GM23338 (cell line): ENCODE results near the gene LUZP2. TPM values are rescaled to one million over a fixed set of nuclear protein-coding genes. Genes with fewer than 3 reads are reported as not detected.

ENCODE experiments used
- ATAC-seq: fragments of 200-7000 bp; cut with Tn5 transposase; 3 replicates; pipeline ENCODE4 v1.9.1; 2020
- DNase-seq: peaks from one replicate; pipeline ENCODE4 v3.0.0-alpha.2; 2015; ENCODE audit warnings: low spot score
- H2AFZ ChIP-seq: fragments of 200-600 bp; sonication (generic); 2 replicates; pipeline ENCODE4 v1.8.0; 2016; ENCODE audit warnings: antibody characterized with exemption, mild to moderate bottlenecking, moderate library complexity
- H3F3A ChIP-seq: fragments of 200-600 bp; sonication (generic); replicated peaks from 2 replicates; pipeline ENCODE4 v1.8.0; 2017; ENCODE audit warnings: antibody characterized with exemption, mixed run types, low read depth
- H3K27ac ChIP-seq: fragments of 200-600 bp; sonication (generic); 2 replicates; pipeline ENCODE4 v1.6.1; 2016; ENCODE audit warnings: low read depth
- H3K27me3 ChIP-seq: fragments of 200-600 bp; sonication (generic); 2 replicates; pipeline ENCODE4 v1.8.0; 2016; ENCODE audit warnings: mild to moderate bottlenecking, mixed run types, moderate library complexity; ENCODE audit not compliant: insufficient read depth
- H3K36me3 ChIP-seq: fragments of 200-600 bp; sonication (generic); 2 replicates; pipeline ENCODE4 v1.8.0; 2016; ENCODE audit warnings: mild to moderate bottlenecking; ENCODE audit not compliant: insufficient read depth
- H3K4me1 ChIP-seq: fragments of 200-600 bp; sonication (generic); 2 replicates; pipeline ENCODE4 v1.8.0; 2016; ENCODE audit warnings: mild to moderate bottlenecking, moderate library complexity; ENCODE audit not compliant: insufficient read depth
- H3K4me2 ChIP-seq: fragments of 200-600 bp; sonication (generic); 2 replicates; pipeline ENCODE4 v1.7.1; 2017; ENCODE audit warnings: mixed run types
- H3K4me3 ChIP-seq: fragments of 200-600 bp; sonication (generic); 2 replicates; pipeline ENCODE4 v1.6.1; 2016; ENCODE audit warnings: mixed run types
- H3K79me2 ChIP-seq: fragments of 200-600 bp; sonication (generic); replicated peaks from 2 replicates; pipeline ENCODE4 v1.8.0; 2017; ENCODE audit warnings: mild to moderate bottlenecking; ENCODE audit not compliant: insufficient read depth
- H3K9me2 ChIP-seq: fragments of 200-600 bp; sonication (generic); 2 replicates; pipeline ENCODE4 v1.8.0; 2017; ENCODE audit not compliant: insufficient read depth
- H4K20me1 ChIP-seq: fragments of 200-600 bp; sonication (generic); replicated peaks from 2 replicates; pipeline ENCODE4 v1.8.0; 2017; ENCODE audit warnings: mild to moderate bottlenecking; ENCODE audit not compliant: insufficient read depth
- H3K27ac Mint-ChIP-seq: 2 replicates; pipeline ENCODE4 v1.8.0; 2020; ENCODE audit warnings: inconsistent platforms, mild to moderate bottlenecking, moderate library complexity, mixed read lengths
- H3K27me3 Mint-ChIP-seq: 3 replicates; pipeline ENCODE4 v1.8.0; 2022; ENCODE audit warnings: low read depth, mild to moderate bottlenecking, moderate library complexity, mixed read lengths, inconsistent platforms; ENCODE audit not compliant: insufficient read depth, poor library complexity
- H3K36me3 Mint-ChIP-seq: 3 replicates; pipeline ENCODE4 v1.8.0; 2021; ENCODE audit warnings: low read depth, mild to moderate bottlenecking, inconsistent platforms, moderate library complexity, mixed read lengths
- H3K4me1 Mint-ChIP-seq: 3 replicates; pipeline ENCODE4 v1.8.0; 2020; ENCODE audit warnings: mild to moderate bottlenecking, inconsistent platforms, mixed read lengths
- H3K4me3 Mint-ChIP-seq: 3 replicates; pipeline ENCODE4 v1.8.0; 2021; ENCODE audit warnings: moderate library complexity, mild to moderate bottlenecking, inconsistent platforms, mixed read lengths
- H3K9me3 Mint-ChIP-seq: 3 replicates; pipeline ENCODE4 v1.8.0; 2020; ENCODE audit warnings: moderate library complexity, mild to moderate bottlenecking, inconsistent platforms, mixed read lengths
- CREB1 ChIP-seq: fragments of 250-450 bp; sonication (Bioruptor Pico); IDR thresholded peaks from 2 replicates; pipeline ENCODE4 v1.5.0; 2020; ENCODE audit warnings: low read depth, mild to moderate bottlenecking, moderate library complexity
- CTCF ChIP-seq, 2 experiments: fragments of 200-600 bp in 1 of 2; sonication (generic) in 1 of 2; conservative IDR thresholded peaks; 2 replicates each; pipeline versions ENCODE4 v1.5.1 to v1.6.1; 2016 to 2017; ENCODE audit warnings: antibody characterized with exemption in 2 of 2, low read depth in 2 of 2, mild to moderate bottlenecking in 2 of 2, moderate library complexity in 1 of 2
- ETS1 ChIP-seq: IDR thresholded peaks from 2 replicates; pipeline ENCODE4 v1.6.1; 2016; ENCODE audit warnings: antibody characterized with exemption
- EZH2 ChIP-seq: fragments of 200-600 bp; sonication (generic); IDR thresholded peaks from one replicate; pipeline ENCODE4 v1.8.0; 2017; ENCODE audit warnings: antibody characterized with exemption, mild to moderate bottlenecking, low read depth; ENCODE audit not compliant: unreplicated experiment
- EZH2phosphoT487 ChIP-seq: fragments of 200-600 bp; sonication (generic); IDR thresholded peaks from one replicate; pipeline ENCODE4 v1.8.1; 2018; ENCODE audit warnings: antibody characterized with exemption; ENCODE audit not compliant: unreplicated experiment
- JUNB ChIP-seq: IDR thresholded peaks from one replicate; pipeline ENCODE4 v1.6.1; 2016; ENCODE audit warnings: antibody characterized with exemption; ENCODE audit not compliant: unreplicated experiment
- NANOG ChIP-seq: IDR thresholded peaks from 2 replicates; pipeline ENCODE4 v1.6.1; 2016; ENCODE audit warnings: antibody characterized with exemption, borderline replicate concordance
- POLR2AphosphoS5 ChIP-seq: IDR thresholded peaks from 2 replicates; pipeline ENCODE4 v1.6.1; 2016; ENCODE audit warnings: antibody characterized with exemption, low read depth
- STAT1 ChIP-seq: IDR thresholded peaks from one replicate; pipeline ENCODE4 v1.6.1; 2016; ENCODE audit warnings: antibody characterized with exemption; ENCODE audit not compliant: unreplicated experiment
- ZNF114 ChIP-seq: fragments of 250-450 bp; sonication (Bioruptor Pico); IDR thresholded peaks from 2 replicates; pipeline ENCODE4 v1.5.0; 2020; ENCODE audit warnings: mild to moderate bottlenecking, moderate library complexity
- ZNF331 ChIP-seq: fragments of 250-450 bp; sonication (Bioruptor Pico); IDR thresholded peaks from 2 replicates; pipeline ENCODE4 v1.5.0; 2020; ENCODE audit warnings: low read depth, mild to moderate bottlenecking, moderate library complexity
- polyA plus RNA-seq: library from polyadenylated mRNA; unstranded; fragments of >200 nt; fragmentation: Nextera tagmentation; extraction: Ambion mirVana; gene quantifications from 2 replicates; pipeline ENCODE4 v1.2.1, GENCODE V29; 2016
- total RNA-seq: library from RNA; depleted of rRNA; stranded (reverse); fragments of >200 nt; shearing (Covaris generic); gene quantifications from 2 replicates; pipeline ENCODE4 v1.2.3, GENCODE V29; 2014
- TF ChIP-seq, protein P1 (sequence below): fragments of 250-450 bp; sonication (Bioruptor Pico); IDR thresholded peaks from 2 replicates; pipeline ENCODE4 v1.5.0; 2020; ENCODE audit warnings: mild to moderate bottlenecking, moderate library complexity
- TF ChIP-seq, protein P2 (sequence below): IDR thresholded peaks from one replicate; pipeline ENCODE4 v1.6.1; 2018; ENCODE audit warnings: antibody characterized with exemption; ENCODE audit not compliant: unreplicated experiment

Gene LUZP2
- total and polyA plus RNA-seq, 2 experiments from 2014 or later = 2.0 to 9.2 TPM

- no peak for ATAC-seq
- no peak for DNase-seq
- no peaks in the 10 kb centered on the region for H3K27me3 ChIP-seq
- H3K27ac ChIP-seq = no peak overlapping the region
- no peaks in the 10 kb centered on the region for H3K9me2 ChIP-seq
- H3K36me3 ChIP-seq = no peaks in the 10 kb centered on the region
- no peaks in the 10 kb centered on the region for H3F3A ChIP-seq
- H3K79me2 ChIP-seq = no peaks in the 10 kb centered on the region
- Mint-ChIP-seq H3K9me3 (no peaks in the 10 kb centered on the region), H3K4me1 (peaks cover 7% of the 10 kb centered on the region), H3K27me3 (no peaks in the 10 kb centered on the region), H3K4me3 (no peak overlapping the region), H3K36me3 (no peaks in the 10 kb centered on the region), H3K27ac (no peak overlapping the region)
- 0 out of 2 replicates have a peak, but pooled peaks cover 8% of the 10 kb centered on the region for H3K4me1 ChIP-seq
- no peak overlapping the region for H3K4me2 ChIP-seq
- H3K4me3 ChIP-seq = no peak overlapping the region
- no peak overlapping the region for H2AFZ ChIP-seq
- TF ChIP-seq EZH2 (no peak), POLR2AphosphoS5 (no peak), CREB1 (no peak), CTCF (conservative IDR thresholded peaks at IDR 0.05; ENCODE audit: low read depth in 2 of 2) (no peak), ZNF331 (CRISPR knock-in tag) (no peak), JUNB (no peak), NANOG (no peak), ETS1 (no peak), ZNF114 (CRISPR knock-in tag) (no peak), STAT1 (no peak), EZH2phosphoT487 (no peak)
- TF ChIP-seq, protein P1, sequence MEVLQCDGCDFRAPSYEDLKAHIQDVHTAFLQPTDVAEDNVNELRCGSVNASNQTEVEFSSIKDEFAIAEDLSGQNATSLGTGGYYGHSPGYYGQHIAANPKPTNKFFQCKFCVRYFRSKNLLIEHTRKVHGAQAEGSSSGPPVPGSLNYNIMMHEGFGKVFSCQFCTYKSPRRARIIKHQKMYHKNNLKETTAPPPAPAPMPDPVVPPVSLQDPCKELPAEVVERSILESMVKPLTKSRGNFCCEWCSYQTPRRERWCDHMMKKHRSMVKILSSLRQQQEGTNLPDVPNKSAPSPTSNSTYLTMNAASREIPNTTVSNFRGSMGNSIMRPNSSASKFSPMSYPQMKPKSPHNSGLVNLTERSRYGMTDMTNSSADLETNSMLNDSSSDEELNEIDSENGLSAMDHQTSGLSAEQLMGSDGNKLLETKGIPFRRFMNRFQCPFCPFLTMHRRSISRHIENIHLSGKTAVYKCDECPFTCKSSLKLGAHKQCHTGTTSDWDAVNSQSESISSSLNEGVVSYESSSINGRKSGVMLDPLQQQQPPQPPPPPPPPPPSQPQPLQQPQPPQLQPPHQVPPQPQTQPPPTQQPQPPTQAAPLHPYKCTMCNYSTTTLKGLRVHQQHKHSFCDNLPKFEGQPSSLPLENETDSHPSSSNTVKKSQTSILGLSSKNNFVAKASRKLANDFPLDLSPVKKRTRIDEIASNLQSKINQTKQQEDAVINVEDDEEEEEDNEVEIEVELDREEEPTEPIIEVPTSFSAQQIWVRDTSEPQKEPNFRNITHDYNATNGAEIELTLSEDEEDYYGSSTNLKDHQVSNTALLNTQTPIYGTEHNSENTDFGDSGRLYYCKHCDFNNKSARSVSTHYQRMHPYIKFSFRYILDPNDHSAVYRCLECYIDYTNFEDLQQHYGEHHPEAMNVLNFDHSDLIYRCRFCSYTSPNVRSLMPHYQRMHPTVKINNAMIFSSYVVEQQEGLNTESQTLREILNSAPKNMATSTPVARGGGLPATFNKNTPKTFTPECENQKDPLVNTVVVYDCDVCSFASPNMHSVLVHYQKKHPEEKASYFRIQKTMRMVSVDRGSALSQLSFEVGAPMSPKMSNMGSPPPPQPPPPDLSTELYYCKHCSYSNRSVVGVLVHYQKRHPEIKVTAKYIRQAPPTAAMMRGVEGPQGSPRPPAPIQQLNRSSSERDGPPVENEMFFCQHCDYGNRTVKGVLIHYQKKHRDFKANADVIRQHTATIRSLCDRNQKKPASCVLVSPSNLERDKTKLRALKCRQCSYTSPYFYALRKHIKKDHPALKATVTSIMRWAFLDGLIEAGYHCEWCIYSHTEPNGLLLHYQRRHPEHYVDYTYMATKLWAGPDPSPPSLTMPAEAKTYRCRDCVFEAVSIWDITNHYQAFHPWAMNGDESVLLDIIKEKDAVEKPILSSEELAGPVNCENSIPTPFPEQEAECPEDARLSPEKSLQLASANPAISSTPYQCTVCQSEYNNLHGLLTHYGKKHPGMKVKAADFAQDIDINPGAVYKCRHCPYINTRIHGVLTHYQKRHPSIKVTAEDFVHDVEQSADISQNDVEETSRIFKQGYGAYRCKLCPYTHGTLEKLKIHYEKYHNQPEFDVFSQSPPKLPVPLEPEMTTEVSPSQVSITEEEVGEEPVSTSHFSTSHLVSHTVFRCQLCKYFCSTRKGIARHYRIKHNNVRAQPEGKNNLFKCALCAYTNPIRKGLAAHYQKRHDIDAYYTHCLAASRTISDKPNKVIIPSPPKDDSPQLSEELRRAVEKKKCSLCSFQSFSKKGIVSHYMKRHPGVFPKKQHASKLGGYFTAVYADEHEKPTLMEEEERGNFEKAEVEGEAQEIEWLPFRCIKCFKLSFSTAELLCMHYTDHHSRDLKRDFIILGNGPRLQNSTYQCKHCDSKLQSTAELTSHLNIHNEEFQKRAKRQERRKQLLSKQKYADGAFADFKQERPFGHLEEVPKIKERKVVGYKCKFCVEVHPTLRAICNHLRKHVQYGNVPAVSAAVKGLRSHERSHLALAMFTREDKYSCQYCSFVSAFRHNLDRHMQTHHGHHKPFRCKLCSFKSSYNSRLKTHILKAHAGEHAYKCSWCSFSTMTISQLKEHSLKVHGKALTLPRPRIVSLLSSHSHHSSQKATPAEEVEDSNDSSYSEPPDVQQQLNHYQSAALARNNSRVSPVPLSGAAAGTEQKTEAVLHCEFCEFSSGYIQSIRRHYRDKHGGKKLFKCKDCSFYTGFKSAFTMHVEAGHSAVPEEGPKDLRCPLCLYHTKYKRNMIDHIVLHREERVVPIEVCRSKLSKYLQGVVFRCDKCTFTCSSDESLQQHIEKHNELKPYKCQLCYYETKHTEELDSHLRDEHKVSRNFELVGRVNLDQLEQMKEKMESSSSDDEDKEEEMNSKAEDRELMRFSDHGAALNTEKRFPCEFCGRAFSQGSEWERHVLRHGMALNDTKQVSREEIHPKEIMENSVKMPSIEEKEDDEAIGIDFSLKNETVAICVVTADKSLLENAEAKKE (CRISPR knock-in tag) = no peak
- TF ChIP-seq, protein P2, sequence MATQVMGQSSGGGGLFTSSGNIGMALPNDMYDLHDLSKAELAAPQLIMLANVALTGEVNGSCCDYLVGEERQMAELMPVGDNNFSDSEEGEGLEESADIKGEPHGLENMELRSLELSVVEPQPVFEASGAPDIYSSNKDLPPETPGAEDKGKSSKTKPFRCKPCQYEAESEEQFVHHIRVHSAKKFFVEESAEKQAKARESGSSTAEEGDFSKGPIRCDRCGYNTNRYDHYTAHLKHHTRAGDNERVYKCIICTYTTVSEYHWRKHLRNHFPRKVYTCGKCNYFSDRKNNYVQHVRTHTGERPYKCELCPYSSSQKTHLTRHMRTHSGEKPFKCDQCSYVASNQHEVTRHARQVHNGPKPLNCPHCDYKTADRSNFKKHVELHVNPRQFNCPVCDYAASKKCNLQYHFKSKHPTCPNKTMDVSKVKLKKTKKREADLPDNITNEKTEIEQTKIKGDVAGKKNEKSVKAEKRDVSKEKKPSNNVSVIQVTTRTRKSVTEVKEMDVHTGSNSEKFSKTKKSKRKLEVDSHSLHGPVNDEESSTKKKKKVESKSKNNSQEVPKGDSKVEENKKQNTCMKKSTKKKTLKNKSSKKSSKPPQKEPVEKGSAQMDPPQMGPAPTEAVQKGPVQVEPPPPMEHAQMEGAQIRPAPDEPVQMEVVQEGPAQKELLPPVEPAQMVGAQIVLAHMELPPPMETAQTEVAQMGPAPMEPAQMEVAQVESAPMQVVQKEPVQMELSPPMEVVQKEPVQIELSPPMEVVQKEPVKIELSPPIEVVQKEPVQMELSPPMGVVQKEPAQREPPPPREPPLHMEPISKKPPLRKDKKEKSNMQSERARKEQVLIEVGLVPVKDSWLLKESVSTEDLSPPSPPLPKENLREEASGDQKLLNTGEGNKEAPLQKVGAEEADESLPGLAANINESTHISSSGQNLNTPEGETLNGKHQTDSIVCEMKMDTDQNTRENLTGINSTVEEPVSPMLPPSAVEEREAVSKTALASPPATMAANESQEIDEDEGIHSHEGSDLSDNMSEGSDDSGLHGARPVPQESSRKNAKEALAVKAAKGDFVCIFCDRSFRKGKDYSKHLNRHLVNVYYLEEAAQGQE = no peak
- H4K20me1 ChIP-seq = no peaks in the 10 kb centered on the region
These were observed 556.0 kb downstream of the LUZP2 start for GRCh38 chr11:25052844-25053243.
